K562 (cell line): ENCODE measurements around the gene SKP2. TPM values are rescaled to one million over a fixed set of nuclear protein-coding genes. Genes with fewer than 3 reads are reported as not detected.

Experiments
- ATAC-seq: fragments of 200-7000 bp; cut with Tn5 transposase; 3 replicates; pipeline ENCODE4 v1.9.1; 2020; ENCODE audit warnings: moderate library complexity
- BruUV-seq: library from RNA; stranded (reverse); fragments of 400-500 nt; replicated peaks from 2 replicates; lab custom pipeline; 2021; lab: Mats Ljungman, UMichigan
- CTCF ChIA-PET: fragments of 300-600 bp; formaldehyde crosslinking; extraction: SDS; loops from one replicate; lab custom pipeline; 2021; ENCODE audit warnings: low intra/inter-chr PET ratio; lab: Yijun Ruan, JAX
- POLR2A ChIA-PET: fragments of 300-600, 350-650 bp; sonication (Branson Sonifier 250); formaldehyde crosslinking; extraction: SDS; loops from one replicate; lab custom pipeline; 2021; ENCODE audit warnings: antibody characterized with exemption, inconsistent platforms; lab: Yijun Ruan, JAX
- DNase-seq, 4 experiments: peaks; one replicate each; pipeline versions ENCODE4 v3.0.0 to v3.0.0-alpha.2; 2011 to 2018; ENCODE audit warnings: low spot score in 3 of 4, mixed read lengths in 3 of 4; ENCODE audit errors: extremely low read depth in 1 of 4
- FAIRE-seq: peaks from 2 replicates; lab custom pipeline; 2011; peaks lifted over from hg19 to GRCh38; lab: Jason Lieb, UNC
- H2AFZ ChIP-seq: 2 replicates; pipeline ENCODE4 v1.6.0; 2011; ENCODE audit warnings: low read depth, low read length, control low read depth, inconsistent platforms
- H3K27ac ChIP-seq: fragments of 200-600 bp; 3 replicates; pipeline ENCODE4 v1.8.0; 2011; ENCODE audit warnings: low read depth, mild to moderate bottlenecking, control low read depth, inconsistent platforms, low read length, moderate library complexity, mixed read lengths; ENCODE audit errors: extremely low read depth
- H3K27me3 ChIP-seq, 2 experiments: fragments of 300-600 bp in 1 of 2; 2 replicates in 1 of 2; 3 replicates in 1 of 2; pipeline versions ENCODE4 v1.6.0 to v1.8.0; 2011; ENCODE audit warnings: inconsistent platforms in 2 of 2, low read length in 2 of 2, mild to moderate bottlenecking in 1 of 2, mixed read lengths in 1 of 2, moderate library complexity in 1 of 2; ENCODE audit not compliant: control insufficient read depth in 2 of 2, insufficient read depth in 2 of 2
- H3K36me3 ChIP-seq: fragments of 300-600 bp; 3 replicates; pipeline ENCODE4 v1.8.0; 2011; ENCODE audit warnings: mild to moderate bottlenecking, low read length, inconsistent platforms; ENCODE audit not compliant: control insufficient read depth, insufficient read depth
- H3K4me1 ChIP-seq, 2 experiments: fragments of 200-600 bp in 1 of 2; replicated peaks in 1 of 2; 2 replicates in 1 of 2; 3 replicates in 1 of 2; pipeline versions ENCODE4 v1.5.1 to v1.8.0; 2011; ENCODE audit warnings: inconsistent platforms in 2 of 2, low read length in 2 of 2, mild to moderate bottlenecking in 1 of 2, mixed read lengths in 1 of 2, moderate library complexity in 1 of 2; ENCODE audit not compliant: control insufficient read depth in 2 of 2, insufficient read depth in 2 of 2
- H3K4me2 ChIP-seq: 2 replicates; pipeline ENCODE4 v1.6.1; 2011; ENCODE audit warnings: low read length, control low read depth, inconsistent platforms, mixed read lengths; ENCODE audit not compliant: insufficient read depth
- H3K4me3 ChIP-seq: fragments of 200-600 bp; sonication (generic), shearing (Covaris generic); 2 replicates; pipeline ENCODE4 v1.5.1; 2016; ENCODE audit warnings: control low read depth, inconsistent platforms
- H3K79me2 ChIP-seq: fragments of 200-600 bp; 3 replicates; pipeline ENCODE4 v1.8.0; 2011; ENCODE audit warnings: low read length, inconsistent platforms; ENCODE audit not compliant: control insufficient read depth, insufficient read depth
- H3K9ac ChIP-seq, 2 experiments: 2 replicates each; pipeline versions ENCODE4 v1.6.0 to v1.6.1; 2011; ENCODE audit warnings: low read depth in 2 of 2, low read length in 2 of 2, control low read depth in 1 of 2, inconsistent platforms in 1 of 2, mild to moderate bottlenecking in 1 of 2, mixed read lengths in 1 of 2; ENCODE audit not compliant: insufficient read depth in 1 of 2
- H3K9me1 ChIP-seq: one replicate; pipeline ENCODE4 v1.6.0; 2011; ENCODE audit warnings: inconsistent platforms, mild to moderate bottlenecking, low read length, moderate library complexity; ENCODE audit not compliant: control insufficient read depth, insufficient read depth
- H3K9me3 ChIP-seq: replicated peaks from 2 replicates; pipeline ENCODE4 v1.5.1; 2011; ENCODE audit warnings: low read depth, low read length, inconsistent platforms; ENCODE audit not compliant: control insufficient read depth, insufficient read depth
- H4K20me1 ChIP-seq: replicated peaks from 2 replicates; pipeline ENCODE4 v1.6.1; 2011; ENCODE audit warnings: low read length, inconsistent platforms, mixed read lengths; ENCODE audit not compliant: control insufficient read depth, insufficient read depth
- ARHGAP35 ChIP-seq: fragments of 450-650 bp; IDR thresholded peaks from 2 replicates; pipeline ENCODE4 v1.6.1; 2018; ENCODE audit not compliant: partially characterized antibody
- BDP1 ChIP-seq: IDR thresholded peaks from 3 replicates; pipeline ENCODE4 v1.6.1; 2011; ENCODE audit not compliant: insufficient read length, insufficient read depth
- CREB1 ChIP-seq, 2 experiments: sonication (generic) in 1 of 2; formaldehyde crosslinking in 1 of 2; IDR thresholded peaks; 2 replicates each; pipeline versions ENCODE4 v1.6.1 to v1.8.0; 2012 to 2022; ENCODE audit warnings: inconsistent platforms in 1 of 2, mild to moderate bottlenecking in 1 of 2, missing genetic modification reagents in 1 of 2, moderate library complexity in 1 of 2
- GMEB1 ChIP-seq: fragments of 250-450 bp; sonication (Bioruptor Pico); IDR thresholded peaks from 2 replicates; pipeline ENCODE4 v1.4.0; 2020; ENCODE audit warnings: mild to moderate bottlenecking
- USF1 ChIP-seq: sonication (generic); formaldehyde crosslinking; IDR thresholded peaks from 2 replicates; pipeline ENCODE4 v1.9.0; 2022; ENCODE audit warnings: mild to moderate bottlenecking, missing genetic modification reagents
- ZBTB40 ChIP-seq, 2 experiments: fragments of 450-650 bp in 1 of 2; sonication (generic) in 1 of 2; formaldehyde crosslinking in 1 of 2; IDR thresholded peaks; 2 replicates each; pipeline versions ENCODE4 v1.7.1 to v1.9.0; 2016 to 2022; ENCODE audit warnings: inconsistent platforms in 1 of 2, mild to moderate bottlenecking in 1 of 2, missing genetic modification reagents in 1 of 2
- ZNF764 ChIP-seq: fragments of 250-450 bp; sonication (Bioruptor Pico); IDR thresholded peaks from 2 replicates; pipeline ENCODE4 v1.4.0; 2020; ENCODE audit warnings: low read depth, mild to moderate bottlenecking, moderate library complexity
- WGBS: fragments of 100-300 bp; shearing (Covaris generic); methylation state at CpG from one replicate; pipeline ENCODE4 v1.1.6; 2016; ENCODE audit warnings: low coverage, mixed read lengths; ENCODE audit not compliant: insufficient coverage; ENCODE audit errors: missing lambda C conversion rate; 5-methylcytosine and 5-hydroxymethylcytosine counted together
- in situ Hi-C: fragments of 300-500 bp; cut with MboI; formaldehyde crosslinking; loops from 4 replicates; pipeline ENCODE4 v1.15.0; 2018; ENCODE audit warnings: inconsistent platforms, mixed read lengths
- intact Hi-C: fragments of 100-400 bp; cut with micrococcal nuclease; formaldehyde crosslinking; loops from 2 replicates; pipeline ENCODE4 v1.14.2; 2022
- polyA plus RNA-seq, 8 experiments: library from polyadenylated mRNA; depleted of rRNA in 4 of 8; stranded (reverse) in 5 of 8; unstranded in 3 of 8; fragments of >200 nt; fragmentation: Nextera tagmentation in 2 of 8; fragmentation: Illumina TruSeq in 1 of 8; extraction: Ambion mirVana in 2 of 8; extraction: Trizol in 1 of 8; gene quantifications; 2 replicates each; pipeline versions ENCODE4 v1.2.1 to v1.2.3, GENCODE V29; 2011 to 2014; ENCODE audit warnings: inconsistent platforms in 1 of 8, missing spikeins in 1 of 8
- total RNA-seq, 7 experiments: library from RNA; depleted of rRNA in 6 of 7; stranded (reverse); fragments of >200 nt in 6 of 7; fragmentation: Illumina TruSeq in 2 of 7; extraction: Trizol in 2 of 7; gene quantifications; 2 replicates each; pipeline versions ENCODE4 v1.2.1 to v1.2.3, GENCODE V29; 2011 to 2021; ENCODE audit warnings: low replicate concordance in 1 of 7

SKP2 gene
- total and polyA plus RNA-seq, 9 of the 15 experiments (the other 6 are each of a cell fraction or from before 2014, with no cell fraction given), result 30.0 to 97.5 (median 80.8) TPM

- in situ Hi-C loops (no loop called here), intact Hi-C loops (loop anchor here (1.0 to 10.0 kb wide), 6 partner anchors 64 to 514 kb away; no protein-coding TSS in a partner anchor)
- Histone ChIP-seq H4K20me1 (no peaks in the 10 kb centered on the region), H3K4me3 (no peak overlapping the region), H3K4me2 (no peak overlapping the region), H2AFZ (no peak overlapping the region), H3K9me3 (no peaks in the 10 kb centered on the region), H3K9ac (no peak overlapping the region), H3K36me3 (peaks cover 94% of the 10 kb centered on the region), H3K4me1 (no peaks in the 10 kb centered on the region), H3K79me2 (no peaks in the 10 kb centered on the region), H3K27ac (no peak overlapping the region), H3K9me1 (no peaks in the 10 kb centered on the region), H3K27me3 (no peaks in the 10 kb centered on the region)
- DNase-seq, result no peak
- ChIA-PET CTCF (interaction anchor here (0.6 to 1.6 kb wide), 3 partner anchors 124 to 515 kb away, joined by 3 to 8 read pairs (median 8); no protein-coding TSS in a partner anchor), POLR2A (interaction anchor here (0.5 to 1.2 kb wide), 6 partner anchors 11 to 1263 kb away, joined by 3 to 10 read pairs (median 4); partner anchors contain the start of genes BRIX1 and NADK2)
- no TSS peak for BruUV-seq
- WGBS, result 98% methylated on average over 3 of the region's 3 CpGs
- no peak for FAIRE-seq
- ATAC-seq, result no peak
- TF ChIP-seq ARHGAP35, result no peak
- TF ChIP-seq USF1 (CRISPR knock-in tag), result no peak
- no peak for TF ChIP-seq ZBTB40 (IDR thresholded peaks at IDR 0.05)
- TF ChIP-seq ZBTB40 (CRISPR knock-in tag; IDR thresholded peaks at IDR 0.05), result no peak
- no peak for TF ChIP-seq CREB1 (IDR thresholded peaks at IDR 0.05)
- no peak for TF ChIP-seq CREB1 (CRISPR knock-in tag; IDR thresholded peaks at IDR 0.05)
- no peak for TF ChIP-seq ZNF764 (CRISPR knock-in tag)
- no peak for TF ChIP-seq GMEB1 (CRISPR knock-in tag)
- no peak for TF ChIP-seq BDP1
These were observed 26.6 kb downstream of the SKP2 start for GRCh38 chr5:36178524-36178890.
